ENCODE measurements around the gene DLK1. TPM values are rescaled to one million over a fixed set of nuclear protein-coding genes. Genes with fewer than 3 reads are reported as not detected.

Gene DLK1
- total RNA-seq, 1 donor from 2014 or later: 7.2 TPM

GRCh38 chr14:100693877-100694578 is 32.7 kb upstream of the DLK1 start:
- H3K27ac ChIP-seq: no peak overlapping the region
- intact Hi-C loops (cut with DNase I): no loop called here
- DNase-seq (ENCODE audit: low spot score in 2 of 2): no peak

DNA sequence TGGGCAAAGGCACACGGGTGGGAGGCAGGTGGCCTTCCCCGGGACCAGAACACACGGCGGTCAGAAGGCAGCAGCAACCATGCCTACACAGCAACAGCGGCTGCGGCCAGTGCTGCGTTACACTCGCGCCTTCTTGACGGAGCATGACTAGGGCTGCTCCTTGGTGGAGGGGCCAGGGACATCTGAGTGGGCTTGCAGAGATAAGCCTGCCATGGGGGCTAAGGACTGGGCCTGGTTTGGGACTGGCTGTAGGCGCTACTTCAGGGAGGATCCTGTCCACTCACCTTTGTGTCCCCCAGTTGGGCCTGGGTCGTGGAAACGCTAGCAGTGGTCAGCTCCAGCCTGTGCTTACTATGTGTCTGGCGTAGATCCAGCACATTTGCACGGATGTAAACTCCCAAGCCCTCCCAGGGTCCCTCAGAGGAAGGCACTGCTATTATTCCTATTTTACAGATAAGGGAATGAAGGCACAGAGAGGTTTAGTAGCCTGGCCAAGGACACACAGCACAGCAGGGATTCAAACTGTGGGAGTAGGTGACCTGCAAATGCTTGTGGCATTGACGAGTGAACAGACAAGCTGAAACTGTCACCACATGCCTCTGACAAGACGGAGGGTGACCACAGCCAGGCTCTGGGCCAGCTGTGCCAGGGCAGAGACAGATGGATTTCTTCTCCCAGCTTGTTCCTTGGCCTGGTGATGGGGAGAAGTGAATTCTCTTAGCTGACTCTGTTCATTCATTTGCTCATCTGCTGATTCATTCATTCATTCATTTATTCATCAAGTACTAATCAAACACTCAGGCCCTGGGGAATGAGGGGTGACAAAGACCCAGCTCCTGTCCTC is 31.9 kb upstream of the DLK1 start:
- no peak overlapping the region for H3K4me3 ChIP-seq
- H3K9me3 ChIP-seq: no peaks in the 10 kb centered on the region
- no peaks in the 10 kb centered on the region for H3K4me1 ChIP-seq
- H3K27me3 ChIP-seq: no peaks in the 10 kb centered on the region
- no peak for DNase-seq (ENCODE audit: low spot score in 2 of 2)
- H3K27ac ChIP-seq: no peak overlapping the region
- intact Hi-C loops (cut with DNase I): no loop called here
- no peaks in the 10 kb centered on the region for H3K36me3 ChIP-seq
- TF ChIP-seq, protein P1, sequence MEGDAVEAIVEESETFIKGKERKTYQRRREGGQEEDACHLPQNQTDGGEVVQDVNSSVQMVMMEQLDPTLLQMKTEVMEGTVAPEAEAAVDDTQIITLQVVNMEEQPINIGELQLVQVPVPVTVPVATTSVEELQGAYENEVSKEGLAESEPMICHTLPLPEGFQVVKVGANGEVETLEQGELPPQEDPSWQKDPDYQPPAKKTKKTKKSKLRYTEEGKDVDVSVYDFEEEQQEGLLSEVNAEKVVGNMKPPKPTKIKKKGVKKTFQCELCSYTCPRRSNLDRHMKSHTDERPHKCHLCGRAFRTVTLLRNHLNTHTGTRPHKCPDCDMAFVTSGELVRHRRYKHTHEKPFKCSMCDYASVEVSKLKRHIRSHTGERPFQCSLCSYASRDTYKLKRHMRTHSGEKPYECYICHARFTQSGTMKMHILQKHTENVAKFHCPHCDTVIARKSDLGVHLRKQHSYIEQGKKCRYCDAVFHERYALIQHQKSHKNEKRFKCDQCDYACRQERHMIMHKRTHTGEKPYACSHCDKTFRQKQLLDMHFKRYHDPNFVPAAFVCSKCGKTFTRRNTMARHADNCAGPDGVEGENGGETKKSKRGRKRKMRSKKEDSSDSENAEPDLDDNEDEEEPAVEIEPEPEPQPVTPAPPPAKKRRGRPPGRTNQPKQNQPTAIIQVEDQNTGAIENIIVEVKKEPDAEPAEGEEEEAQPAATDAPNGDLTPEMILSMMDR (IDR thresholded peaks at IDR 0.05): no peak

More at GRCh38 chr14:100693877-100694578, 32.7 kb upstream of the DLK1 start:
- TF ChIP-seq, protein P1 (IDR thresholded peaks at IDR 0.05): no peak
- H3K9me3 ChIP-seq: no peaks in the 10 kb centered on the region
- H3K27me3 ChIP-seq: no peaks in the 10 kb centered on the region
- H3K4me1 ChIP-seq: no peaks in the 10 kb centered on the region
- no peak overlapping the region for H3K4me3 ChIP-seq
- H3K36me3 ChIP-seq: no peaks in the 10 kb centered on the region

- no peak overlapping the region for H3K4me3 ChIP-seq
- TF ChIP-seq, protein P1 (IDR thresholded peaks at IDR 0.05): no peak
- H3K27ac ChIP-seq: no peak overlapping the region
- H3K27me3 ChIP-seq: no peaks in the 10 kb centered on the region
- intact Hi-C loops (cut with DNase I): no loop called here
- H3K9me3 ChIP-seq: no peaks in the 10 kb centered on the region
- H3K4me1 ChIP-seq: no peaks in the 10 kb centered on the region
- DNase-seq (ENCODE audit: low spot score in 2 of 2): no peak
- H3K36me3 ChIP-seq: no peaks in the 10 kb centered on the region
These were observed 31.3 kb upstream of the DLK1 start for GRCh38 chr14:100695423-100695738.

GRCh38 chr14:100696008-100696407 is 30.7 kb upstream of the DLK1 start:
- DNase-seq (ENCODE audit: low spot score in 2 of 2): no peak
- TF ChIP-seq, protein P1 (IDR thresholded peaks at IDR 0.05): no peak
- Histone ChIP-seq H3K4me1 (no peaks in the 10 kb centered on the region), H3K4me3 (no peak overlapping the region), H3K27me3 (no peaks in the 10 kb centered on the region), H3K9me3 (no peaks in the 10 kb centered on the region), H3K27ac (no peak overlapping the region), H3K36me3 (no peaks in the 10 kb centered on the region)
- intact Hi-C loops (cut with DNase I): no loop called here

- H3K4me3 ChIP-seq: no peak overlapping the region
- H3K27me3 ChIP-seq: no peaks in the 10 kb centered on the region
- DNase-seq (ENCODE audit: low spot score in 2 of 2): no peak
- H3K27ac ChIP-seq: no peak overlapping the region
- no peaks in the 10 kb centered on the region for H3K4me1 ChIP-seq
- intact Hi-C loops (cut with DNase I): no loop called here
- no peaks in the 10 kb centered on the region for H3K36me3 ChIP-seq
- TF ChIP-seq, protein P1 (IDR thresholded peaks at IDR 0.05): no peak
- H3K9me3 ChIP-seq: no peaks in the 10 kb centered on the region
These were observed 30.1 kb upstream of the DLK1 start for GRCh38 chr14:100696590-100696989.

Data from ascending aorta (tissue), 2 donors.